CD4-positive, alpha-beta T cell (primary cell): ENCODE data around the gene NR2C2. TPM values are rescaled to one million over a fixed set of nuclear protein-coding genes. Genes with fewer than 3 reads are reported as not detected.
A peak's percentile ranks its signal among the peaks of the same experiment; 100 is the strongest.

Experiments
- ATAC-seq: fragments of 200-7000 bp; cut with Tn5 transposase; one replicate; pipeline ENCODE4 v1.10.0; 2022; ENCODE audit warnings: mild to moderate bottlenecking; ENCODE audit not compliant: poor library complexity
- CTCF ChIA-PET: fragments of 350-600 bp; sonication (Branson Sonifier 250); formaldehyde crosslinking; loops from one replicate; lab custom pipeline; 2021; ENCODE audit warnings: antibody characterized with exemption, inconsistent platforms; lab: Charles Lee
- POLR2A ChIA-PET: fragments of 350-600 bp; sonication (Branson Sonifier 250); formaldehyde crosslinking; loops from one replicate; lab custom pipeline; 2021; ENCODE audit warnings: antibody characterized with exemption, inconsistent platforms; lab: Charles Lee
- DNase-seq, 14 experiments: peaks; one replicate each; pipeline ENCODE4 v3.0.0-alpha.2; 2013 to 2020; ENCODE audit warnings: mixed read lengths in 2 of 14
- H3K27ac ChIP-seq, 2 donors: one replicate each; pipeline versions ENCODE4 v1.5.1 to v1.7.0; 2013; ENCODE audit warnings: low read length in 2 of 2, low read depth in 1 of 2, mild to moderate bottlenecking in 1 of 2
- H3K27me3 ChIP-seq, 2 experiments: 1 replicate in 1 of 2; 2 replicates in 1 of 2; pipeline versions ENCODE4 v1.6.1 to v1.7.0; 2013; ENCODE audit warnings: low read length in 2 of 2, control low read depth in 1 of 2, mild to moderate bottlenecking in 1 of 2, moderate library complexity in 1 of 2; ENCODE audit not compliant: insufficient read depth in 2 of 2, control insufficient read depth in 1 of 2
- H3K36me3 ChIP-seq: one replicate; pipeline ENCODE4 v1.6.1; 2013; ENCODE audit warnings: low read length, control low read depth; ENCODE audit not compliant: insufficient read depth
- H3K4me1 ChIP-seq: one replicate; pipeline ENCODE4 v1.6.1; 2013; ENCODE audit warnings: low read length, control low read depth; ENCODE audit not compliant: insufficient read depth
- H3K4me3 ChIP-seq: one replicate; pipeline ENCODE4 v1.5.1; 2013; ENCODE audit warnings: mild to moderate bottlenecking, low read length, moderate library complexity
- H3K9me3 ChIP-seq, 2 experiments: 1 replicate in 1 of 2; 2 replicates in 1 of 2; pipeline versions ENCODE4 v1.6.1 to v1.7.0; 2013; ENCODE audit warnings: low read length in 2 of 2, mild to moderate bottlenecking in 2 of 2, control low read depth in 1 of 2, moderate library complexity in 1 of 2; ENCODE audit not compliant: control insufficient read depth in 1 of 2, insufficient read depth in 1 of 2
- H3K27ac Mint-ChIP-seq: one replicate; pipeline ENCODE4 v1.8.0; 2020; ENCODE audit warnings: mixed read lengths
- H3K27me3 Mint-ChIP-seq: one replicate; pipeline ENCODE4 v1.8.0; 2021; ENCODE audit warnings: mixed read lengths
- H3K36me3 Mint-ChIP-seq: one replicate; pipeline ENCODE4 v1.8.0; 2021; ENCODE audit warnings: low read depth, mixed read lengths
- H3K4me1 Mint-ChIP-seq: one replicate; pipeline ENCODE4 v1.8.0; 2021; ENCODE audit warnings: low read depth, mixed read lengths
- H3K4me3 Mint-ChIP-seq: one replicate; pipeline ENCODE4 v1.8.0; 2020; ENCODE audit warnings: mild to moderate bottlenecking, mixed read lengths
- H3K9me3 Mint-ChIP-seq: one replicate; pipeline ENCODE4 v1.8.0; 2020; ENCODE audit warnings: mixed read lengths
- intact Hi-C, 2 experiments: fragments of 100-400 bp; cut with DNase I in 1 of 2; cut with micrococcal nuclease in 1 of 2; formaldehyde crosslinking; loops; one replicate each; pipeline versions ENCODE4 v1.15.1 to v1.9.0; 2023 to 2025; cut with DNase I, micrococcal nuclease
- total RNA-seq, 174 experiments: library from RNA in 2 of 174; stranded (reverse) in 2 of 174; gene quantifications; one replicate each; pipeline ENCODE4 v1.2.3 and lab custom pipeline; 2021 to 2026
- TF ChIP-seq, protein P1 (sequence below): fragments of 200-600 bp; IDR thresholded peaks from one replicate; pipeline ENCODE4 v1.8.0; 2022; ENCODE audit warnings: antibody characterized with exemption, mild to moderate bottlenecking

NR2C2 gene
- total RNA-seq, 2 experiments from 2014 or later, result 37.0 to 42.1 TPM

- H3K4me1 ChIP-seq, result no peaks in the 10 kb centered on the region
- no peaks in the 10 kb centered on the region for H3K27me3 ChIP-seq
- Mint-ChIP-seq H3K36me3 (peaks cover 92% of the 10 kb centered on the region), H3K9me3 (no peaks in the 10 kb centered on the region), H3K4me1 (no peaks in the 10 kb centered on the region), H3K27me3 (no peaks in the 10 kb centered on the region), H3K27ac (no peak overlapping the region), H3K4me3 (no peak overlapping the region)
- intact Hi-C loops, result no loop called here
- DNase-seq (no peak), ATAC-seq (no peak)
- H3K4me3 ChIP-seq, result no peak overlapping the region
- POLR2A ChIA-PET, result no interaction called here
- H3K9me3 ChIP-seq, result no peaks in the 10 kb centered on the region
- CTCF ChIA-PET, result no interaction called here
- no peak overlapping the region for H3K27ac ChIP-seq
- TF ChIP-seq, protein P1, sequence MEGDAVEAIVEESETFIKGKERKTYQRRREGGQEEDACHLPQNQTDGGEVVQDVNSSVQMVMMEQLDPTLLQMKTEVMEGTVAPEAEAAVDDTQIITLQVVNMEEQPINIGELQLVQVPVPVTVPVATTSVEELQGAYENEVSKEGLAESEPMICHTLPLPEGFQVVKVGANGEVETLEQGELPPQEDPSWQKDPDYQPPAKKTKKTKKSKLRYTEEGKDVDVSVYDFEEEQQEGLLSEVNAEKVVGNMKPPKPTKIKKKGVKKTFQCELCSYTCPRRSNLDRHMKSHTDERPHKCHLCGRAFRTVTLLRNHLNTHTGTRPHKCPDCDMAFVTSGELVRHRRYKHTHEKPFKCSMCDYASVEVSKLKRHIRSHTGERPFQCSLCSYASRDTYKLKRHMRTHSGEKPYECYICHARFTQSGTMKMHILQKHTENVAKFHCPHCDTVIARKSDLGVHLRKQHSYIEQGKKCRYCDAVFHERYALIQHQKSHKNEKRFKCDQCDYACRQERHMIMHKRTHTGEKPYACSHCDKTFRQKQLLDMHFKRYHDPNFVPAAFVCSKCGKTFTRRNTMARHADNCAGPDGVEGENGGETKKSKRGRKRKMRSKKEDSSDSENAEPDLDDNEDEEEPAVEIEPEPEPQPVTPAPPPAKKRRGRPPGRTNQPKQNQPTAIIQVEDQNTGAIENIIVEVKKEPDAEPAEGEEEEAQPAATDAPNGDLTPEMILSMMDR, result no peak
- H3K36me3 ChIP-seq, result peaks cover 76% of the 10 kb centered on the region
These were observed 63.8 kb downstream of the NR2C2 start for GRCh38 chr3:15011174-15011573.

GRCh38 chr3:15014606-15015328 is 67.4 kb downstream of the NR2C2 start:
- Histone ChIP-seq H3K4me3 (no peak overlapping the region), H3K9me3 (no peaks in the 10 kb centered on the region), H3K27me3 (no peaks in the 10 kb centered on the region), H3K36me3 (peaks cover 74% of the 10 kb centered on the region), H3K4me1 (no peaks in the 10 kb centered on the region), H3K27ac (no peak overlapping the region)
- DNase-seq (no peak), ATAC-seq (no peak)
- intact Hi-C loops, result no loop called here
- no peaks in the 10 kb centered on the region for H3K27me3 Mint-ChIP-seq
- CTCF ChIA-PET, result no interaction called here
- peaks cover 99% of the 10 kb centered on the region for H3K36me3 Mint-ChIP-seq
- TF ChIP-seq, protein P1, result no peak
- no peak overlapping the region for H3K4me3 Mint-ChIP-seq
- no peaks in the 10 kb centered on the region for H3K4me1 Mint-ChIP-seq
- POLR2A ChIA-PET, result no interaction called here
- H3K9me3 Mint-ChIP-seq, result no peaks in the 10 kb centered on the region
- peak overlapping the region; percentile 22 for H3K27ac Mint-ChIP-seq

DNA sequence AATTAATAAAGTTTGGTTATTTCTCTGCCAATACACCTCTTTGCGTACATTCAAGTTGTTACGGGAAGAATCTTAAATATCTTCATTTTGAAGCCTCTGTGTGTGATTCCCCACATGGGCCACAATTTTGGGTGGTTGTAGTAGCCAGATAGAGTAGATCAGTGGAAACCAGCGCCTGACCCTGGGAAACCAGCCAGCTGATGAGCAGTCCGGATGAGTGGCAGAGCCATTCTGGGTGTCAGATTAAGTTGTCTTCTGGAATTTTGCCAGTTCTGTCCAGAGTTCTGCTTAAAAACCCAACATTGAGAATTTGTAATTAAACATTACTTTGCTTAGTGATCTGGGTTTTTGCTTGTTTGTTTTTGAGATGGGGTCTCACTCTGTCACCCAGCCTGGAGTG is 68.1 kb downstream of the NR2C2 start:
- Histone ChIP-seq H3K27ac (no peak overlapping the region), H3K27me3 (no peaks in the 10 kb centered on the region), H3K36me3 (peaks cover 76% of the 10 kb centered on the region), H3K4me3 (no peak overlapping the region), H3K9me3 (no peaks in the 10 kb centered on the region), H3K4me1 (no peaks in the 10 kb centered on the region)
- no peaks in the 10 kb centered on the region for H3K9me3 Mint-ChIP-seq
- no peaks in the 10 kb centered on the region for H3K27me3 Mint-ChIP-seq
- CTCF ChIA-PET, result no interaction called here
- H3K27ac Mint-ChIP-seq, result peak overlapping the region; percentile 22
- TF ChIP-seq, protein P1, result no peak
- DNase-seq, result no peak
- H3K4me3 Mint-ChIP-seq, result no peak overlapping the region
- H3K4me1 Mint-ChIP-seq, result no peaks in the 10 kb centered on the region
- POLR2A ChIA-PET, result no interaction called here
- intact Hi-C loops, result no loop called here
- peaks cover 96% of the 10 kb centered on the region for H3K36me3 Mint-ChIP-seq
- no peak for ATAC-seq
